Gastrocnemius medialis (tissue), 4 donors: ENCODE data around the gene MCRIP2.

Source experiments
- POLR2A ChIP-seq, 2 donors: fragments of 450-650 bp; IDR thresholded peaks; one replicate each; pipeline ENCODE4 v1.6.1; 2017; ENCODE audit warnings: antibody characterized with exemption in 2 of 2, mild to moderate bottlenecking in 2 of 2, moderate library complexity in 2 of 2
- TF ChIP-seq, protein P1 (sequence below), 5 experiments: fragments of 450-650 bp in 3 of 5; fragments of 200-600 bp in 2 of 5; sonication (generic) in 2 of 5; IDR thresholded peaks in 4 of 5; conservative IDR thresholded peaks in 1 of 5; 1 replicate in 4 of 5; 2 replicates in 1 of 5; pipeline ENCODE4 v1.5.1; 2016 to 2019; ENCODE audit warnings: antibody characterized with exemption in 5 of 5, mild to moderate bottlenecking in 3 of 5, moderate library complexity in 3 of 5

- TF ChIP-seq POLR2A (IDR thresholded peaks at IDR 0.05): no peak
- TF ChIP-seq, protein P1, sequence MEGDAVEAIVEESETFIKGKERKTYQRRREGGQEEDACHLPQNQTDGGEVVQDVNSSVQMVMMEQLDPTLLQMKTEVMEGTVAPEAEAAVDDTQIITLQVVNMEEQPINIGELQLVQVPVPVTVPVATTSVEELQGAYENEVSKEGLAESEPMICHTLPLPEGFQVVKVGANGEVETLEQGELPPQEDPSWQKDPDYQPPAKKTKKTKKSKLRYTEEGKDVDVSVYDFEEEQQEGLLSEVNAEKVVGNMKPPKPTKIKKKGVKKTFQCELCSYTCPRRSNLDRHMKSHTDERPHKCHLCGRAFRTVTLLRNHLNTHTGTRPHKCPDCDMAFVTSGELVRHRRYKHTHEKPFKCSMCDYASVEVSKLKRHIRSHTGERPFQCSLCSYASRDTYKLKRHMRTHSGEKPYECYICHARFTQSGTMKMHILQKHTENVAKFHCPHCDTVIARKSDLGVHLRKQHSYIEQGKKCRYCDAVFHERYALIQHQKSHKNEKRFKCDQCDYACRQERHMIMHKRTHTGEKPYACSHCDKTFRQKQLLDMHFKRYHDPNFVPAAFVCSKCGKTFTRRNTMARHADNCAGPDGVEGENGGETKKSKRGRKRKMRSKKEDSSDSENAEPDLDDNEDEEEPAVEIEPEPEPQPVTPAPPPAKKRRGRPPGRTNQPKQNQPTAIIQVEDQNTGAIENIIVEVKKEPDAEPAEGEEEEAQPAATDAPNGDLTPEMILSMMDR (IDR thresholded peaks at IDR 0.05 in 4 of 5, conservative IDR thresholded peaks at IDR 0.05 in 1 of 5): no peak
Observed at GRCh38 chr16:596736-597060, 44.9 kb upstream of the MCRIP2 start.
